Right ventricle myocardium inferior (tissue), 1 donor: ENCODE data around the gene CEND1. TPM values are rescaled to one million over a fixed set of nuclear protein-coding genes. Genes with fewer than 3 reads are reported as not detected.

Source experiments
- ATAC-seq: fragments of 200-7000 bp; cut with Tn5 transposase; one replicate; pipeline ENCODE4 v1.9.1; 2020; ENCODE audit warnings: mild to moderate bottlenecking, moderate library complexity
- DNase-seq: peaks from one replicate; pipeline ENCODE4 v3.0.0; 2021; ENCODE audit errors: missing footprints
- intact Hi-C: fragments of 100-400 bp; cut with DNase I; formaldehyde crosslinking; loops from one replicate; pipeline ENCODE4 v1.11.0; 2022
- total RNA-seq: library from RNA; stranded (reverse); fragmentation: NEBNext Ultra II Directional; extraction: Animal tissue kit (Norgen Biotek cat#: 25700); gene quantifications from one replicate; pipeline ENCODE4 v1.2.1, GENCODE V29; 2021
- donor health status: DM: no; HTN: yes; CAD: no; lungs with severe emphysema.

The CEND1 gene
- total RNA-seq, 1 donor from 2014 or later: not detected

DNA sequence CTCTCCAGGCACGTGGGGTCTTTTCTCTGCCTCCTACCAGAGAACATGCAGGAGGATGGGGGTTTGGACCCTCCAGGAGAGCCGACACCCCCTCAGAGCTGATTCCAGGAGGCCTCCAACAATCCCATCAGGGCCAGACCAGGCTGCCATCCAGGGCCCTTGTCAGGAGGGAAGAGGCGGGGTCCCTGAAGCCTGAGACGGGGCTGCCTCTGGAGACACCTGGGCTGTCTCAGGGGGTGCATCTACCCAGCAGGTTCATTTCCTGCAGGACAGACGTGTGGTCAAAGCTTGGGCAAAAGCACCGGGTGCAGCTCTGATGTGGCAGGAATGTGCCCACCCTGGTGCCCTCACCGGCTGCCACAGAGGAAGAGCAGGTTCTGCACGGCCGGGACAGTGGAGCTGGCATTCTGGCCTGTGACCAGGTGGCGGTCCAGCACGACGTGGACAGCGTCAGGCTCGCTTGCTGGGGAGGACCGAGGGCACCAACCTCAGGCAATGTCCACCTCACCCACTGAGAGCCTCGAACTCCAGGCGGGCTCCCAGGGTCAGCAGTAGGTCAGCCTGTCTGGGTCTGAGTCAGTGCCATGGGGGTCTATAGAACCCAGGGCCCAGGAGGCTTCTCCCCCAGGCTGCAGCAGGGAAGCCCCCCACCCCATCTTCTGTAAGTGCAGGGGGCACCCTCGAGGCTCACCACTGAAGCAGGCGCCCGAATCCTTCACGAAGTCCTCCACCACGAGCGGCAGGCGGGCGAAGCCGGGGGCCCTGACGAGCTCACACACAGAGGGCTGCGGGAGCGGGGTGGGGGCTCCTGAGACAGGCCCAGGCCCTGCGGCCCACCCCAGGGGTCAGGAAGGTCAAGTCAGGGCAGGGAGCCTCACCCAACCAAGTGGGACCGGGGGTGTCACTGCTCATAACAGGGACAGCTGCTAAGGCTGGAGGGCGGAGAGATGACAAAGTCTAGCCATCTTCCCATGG is 19.0 kb downstream of the CEND1 start:
- no peak for ATAC-seq
- DNase-seq: no peak
- intact Hi-C loops: no loop called here

DNA sequence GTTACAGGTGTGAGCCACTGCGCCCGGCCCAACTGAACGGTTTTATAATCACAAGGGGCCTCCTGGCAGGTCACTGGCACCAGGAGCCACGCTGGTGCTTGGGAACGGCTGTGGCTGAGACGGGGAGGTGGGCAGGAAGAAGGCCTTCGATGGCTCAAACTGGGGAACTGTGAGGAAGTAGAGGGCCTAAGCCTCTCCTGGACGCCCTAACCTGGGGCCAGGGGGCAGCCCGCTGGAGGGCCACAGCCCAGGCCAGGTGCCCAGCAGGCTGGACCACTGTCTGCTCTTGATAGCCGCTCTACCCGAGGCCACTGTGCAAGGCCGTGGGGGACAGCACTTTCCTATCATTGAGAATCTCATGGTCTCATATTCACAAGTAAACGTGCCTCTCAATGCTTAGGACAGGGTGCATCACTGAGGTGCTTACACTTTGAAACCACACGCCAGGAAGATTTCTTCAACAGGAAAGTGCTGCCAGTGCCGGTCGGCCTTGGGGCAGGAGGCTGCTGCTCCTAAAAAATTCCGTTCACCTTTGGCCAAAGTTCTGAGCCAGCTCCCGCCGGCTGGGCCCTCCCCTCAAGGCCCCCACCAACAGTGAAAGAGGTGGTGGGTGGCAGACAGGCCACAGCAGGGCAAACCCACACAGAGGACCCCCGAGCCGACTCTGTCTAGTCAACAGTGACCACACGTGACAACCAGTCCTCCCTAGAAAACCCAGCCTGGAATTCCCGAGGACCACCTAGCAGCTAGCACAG is 19.8 kb downstream of the CEND1 start:
- intact Hi-C loops: no loop called here
- DNase-seq (no peak), ATAC-seq (no peak)

DNA sequence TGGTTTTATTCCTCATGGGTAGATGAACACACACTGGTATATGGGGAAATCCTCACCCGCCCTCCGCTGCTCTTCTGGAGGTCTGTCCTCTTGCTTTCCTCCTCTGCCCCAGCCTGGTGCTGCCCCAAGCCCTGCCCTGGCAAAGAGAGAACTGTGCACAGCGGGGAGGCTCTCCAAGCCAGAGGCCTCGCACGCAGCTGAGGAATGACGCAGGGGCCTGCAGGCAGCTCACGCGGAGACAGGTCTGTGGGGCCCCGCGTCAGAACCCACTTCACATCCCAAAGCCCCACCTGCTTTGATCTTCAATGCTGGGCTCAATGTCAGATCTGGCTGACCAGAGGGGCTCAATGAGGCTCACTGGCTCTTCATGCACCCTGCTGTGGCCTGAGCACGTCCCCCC is 22.7 kb downstream of the CEND1 start:
- intact Hi-C loops: no loop called here
- DNase-seq: no peak
- ATAC-seq: no peak

DNA sequence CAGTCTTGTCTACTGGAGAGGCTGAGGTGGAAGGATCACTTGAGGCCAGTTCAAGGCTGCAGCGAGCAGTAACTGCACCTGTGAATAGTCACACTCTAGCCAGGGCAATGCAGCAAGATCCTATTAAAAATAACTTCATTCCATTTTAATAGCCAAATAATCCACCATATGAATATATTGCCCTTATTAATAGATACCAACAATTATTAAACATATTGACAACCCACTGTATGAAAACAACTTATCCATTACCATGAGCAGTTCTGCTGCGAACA is 23.0 kb downstream of the CEND1 start:
- intact Hi-C loops: no loop called here
- ATAC-seq: no peak
- no peak for DNase-seq

DNA sequence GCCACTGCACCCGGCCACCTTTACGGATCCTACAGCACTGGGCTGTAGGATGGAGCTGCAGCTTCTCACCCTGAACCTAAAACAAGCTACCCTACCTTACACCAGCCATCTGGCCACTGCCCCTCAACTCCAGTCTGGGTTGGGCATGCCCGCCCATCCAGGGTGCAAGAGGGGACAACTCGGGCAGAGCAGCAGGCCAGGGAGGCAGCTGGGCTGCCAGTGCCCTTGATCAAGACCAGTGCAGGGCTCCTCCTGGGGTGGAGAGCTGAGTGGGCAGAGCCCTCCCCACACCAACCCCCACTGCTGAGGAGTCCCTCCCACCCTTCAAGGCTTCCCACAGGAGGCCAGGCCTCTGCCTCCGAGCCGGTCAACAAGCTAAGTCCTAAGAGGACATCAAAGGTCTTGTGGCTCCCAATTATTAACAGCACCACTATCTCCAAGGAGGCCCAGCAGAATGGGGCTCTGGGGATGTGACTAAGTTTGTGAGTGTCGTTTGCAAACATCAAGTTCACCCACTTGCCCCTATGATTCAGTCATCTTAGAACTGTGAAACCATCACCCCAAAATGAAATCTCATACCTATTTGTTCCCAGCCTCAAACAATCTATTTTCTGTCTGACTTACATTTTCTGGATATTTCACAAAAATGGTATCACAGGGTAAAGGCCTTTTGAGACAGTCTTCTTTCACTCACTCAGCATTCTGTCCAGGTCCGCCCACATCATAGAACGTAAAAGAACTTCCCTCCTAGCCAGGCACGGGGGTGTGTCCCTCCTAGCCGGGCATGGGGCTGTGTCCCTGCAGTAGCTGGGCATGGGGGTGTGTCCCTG is 23.6 kb downstream of the CEND1 start:
- intact Hi-C loops: no loop called here
- DNase-seq: no peak
- ATAC-seq: no peak

DNA sequence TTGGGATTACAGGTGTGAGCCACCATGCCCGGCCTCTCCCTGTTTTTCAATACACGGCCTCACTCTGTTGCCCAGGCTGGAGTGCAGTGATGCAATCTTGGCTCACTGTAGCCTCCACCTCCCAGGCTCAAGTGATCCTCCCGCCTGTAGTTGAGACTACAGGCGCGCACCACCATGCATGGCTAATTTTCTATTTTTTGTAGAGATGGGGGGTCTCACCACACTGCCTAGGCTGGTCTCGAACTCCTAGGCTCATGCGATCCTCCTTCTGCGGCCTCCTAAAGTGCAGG is 24.1 kb downstream of the CEND1 start:
- DNase-seq (no peak), ATAC-seq (no peak)
- intact Hi-C loops: no loop called here

DNA sequence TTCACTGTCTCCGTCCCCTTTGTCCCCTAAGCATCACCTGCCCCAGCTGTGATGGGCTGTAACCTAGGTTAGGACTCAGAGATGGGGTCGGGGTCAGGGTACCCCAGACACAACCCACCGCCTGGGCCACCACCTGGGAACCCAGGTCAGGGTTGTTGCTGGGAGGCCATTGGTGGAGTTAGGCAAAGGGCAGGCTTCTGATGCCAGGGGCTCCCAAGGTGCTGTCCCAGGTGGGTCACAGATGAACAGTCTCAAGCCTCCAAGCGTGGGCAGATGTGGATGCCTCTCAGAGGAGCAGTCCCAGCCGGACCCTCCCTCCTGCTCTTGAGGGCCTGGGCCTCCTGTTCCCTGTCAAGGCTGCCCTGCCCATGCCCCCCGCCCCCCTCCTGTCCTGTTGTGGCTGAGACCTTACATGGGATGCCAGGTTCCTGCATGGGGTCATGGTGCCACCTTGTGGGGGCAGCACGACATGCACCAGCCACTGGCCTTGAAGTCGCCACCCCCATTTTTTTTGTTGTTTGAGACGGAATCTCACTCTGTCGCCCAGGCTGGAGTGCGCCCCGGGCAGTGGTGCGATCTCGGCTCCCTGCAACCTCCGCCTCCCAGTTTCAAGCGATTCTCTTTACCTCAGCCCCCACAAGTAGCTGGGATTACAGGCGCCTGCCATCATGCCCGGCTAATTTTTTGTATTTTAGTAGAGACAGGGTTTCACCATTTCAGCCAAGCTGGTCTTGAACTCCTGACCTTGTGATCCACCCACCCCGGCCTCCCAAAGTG is 24.7 kb downstream of the CEND1 start:
- peak; percentile 79 for ATAC-seq
- DNase-seq: peak; percentile 80
- intact Hi-C loops: no loop called here

DNA sequence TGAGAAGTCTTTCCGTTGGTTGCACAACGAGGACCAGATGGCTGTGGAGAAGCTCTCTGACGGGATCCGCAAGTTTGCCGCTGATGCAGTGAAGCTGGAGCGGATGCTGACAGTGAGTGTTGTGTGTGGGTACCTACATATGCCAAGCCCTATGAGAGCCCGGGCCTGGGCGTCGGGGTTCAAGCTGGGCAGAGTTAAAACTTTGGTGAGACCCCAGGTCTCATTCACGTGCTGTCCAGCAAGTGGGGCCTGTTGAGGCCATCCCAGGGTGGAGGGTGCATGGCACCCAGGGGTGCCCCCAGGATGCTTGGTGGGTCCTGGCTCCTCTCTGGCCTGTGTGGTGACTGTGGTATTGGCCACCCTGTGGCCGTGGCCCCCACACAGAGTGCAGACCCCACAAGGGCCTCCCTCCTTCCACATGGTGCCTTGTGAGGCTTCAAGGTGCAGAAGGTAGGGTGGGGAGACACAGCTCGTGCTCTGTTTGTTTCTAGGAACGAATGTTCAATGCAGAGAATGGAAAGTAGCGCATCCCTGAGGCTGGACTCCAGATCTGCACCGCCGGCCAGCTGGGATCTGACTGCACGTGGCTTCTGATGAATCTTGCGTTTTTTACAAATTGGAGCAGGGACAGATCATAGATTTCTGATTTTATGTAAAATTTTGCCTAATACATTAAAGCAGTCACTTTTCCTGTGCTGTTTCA is 25.4 kb downstream of the CEND1 start:
- DNase-seq (no peak), ATAC-seq (peak; percentile 2)
- intact Hi-C loops: no loop called here

DNA sequence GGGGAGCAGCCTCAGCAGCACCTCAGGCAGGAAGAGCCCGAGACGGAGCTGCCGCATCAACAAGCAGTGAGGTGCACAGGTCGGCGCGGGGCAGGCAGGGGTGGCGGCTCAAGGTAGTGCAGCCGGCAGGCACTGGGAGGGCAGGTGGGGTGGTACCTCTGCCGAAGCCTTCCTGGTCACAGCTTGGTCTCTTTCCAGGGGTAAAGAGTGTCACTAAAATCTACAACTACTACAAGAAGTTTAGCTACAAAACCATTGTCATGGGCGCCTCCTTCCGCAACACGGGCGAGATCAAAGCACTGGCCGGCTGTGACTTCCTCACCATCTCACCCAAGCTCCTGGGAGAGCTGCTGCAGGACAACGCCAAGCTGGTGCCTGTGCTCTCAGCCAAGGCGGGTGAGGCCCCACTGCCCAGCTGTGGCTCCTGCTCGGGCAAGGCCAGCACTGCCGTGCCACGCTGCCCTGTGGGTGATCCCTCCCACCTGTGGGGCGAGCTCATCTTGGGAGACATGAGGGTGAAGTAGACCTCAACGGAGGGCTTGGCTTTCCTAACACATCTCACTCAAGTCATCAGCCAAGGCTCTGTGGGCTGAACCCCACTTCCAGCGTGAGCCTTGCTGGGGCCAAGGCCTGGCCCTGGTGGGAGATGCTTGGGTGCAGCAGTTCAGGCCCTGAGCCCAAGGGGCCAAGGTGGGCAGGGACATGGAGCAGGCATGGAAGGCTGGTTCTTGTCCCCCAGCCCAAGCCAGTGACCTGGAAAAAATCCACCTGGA is 26.2 kb downstream of the CEND1 start:
- intact Hi-C loops: no loop called here
- DNase-seq (no peak), ATAC-seq (no peak)

DNA sequence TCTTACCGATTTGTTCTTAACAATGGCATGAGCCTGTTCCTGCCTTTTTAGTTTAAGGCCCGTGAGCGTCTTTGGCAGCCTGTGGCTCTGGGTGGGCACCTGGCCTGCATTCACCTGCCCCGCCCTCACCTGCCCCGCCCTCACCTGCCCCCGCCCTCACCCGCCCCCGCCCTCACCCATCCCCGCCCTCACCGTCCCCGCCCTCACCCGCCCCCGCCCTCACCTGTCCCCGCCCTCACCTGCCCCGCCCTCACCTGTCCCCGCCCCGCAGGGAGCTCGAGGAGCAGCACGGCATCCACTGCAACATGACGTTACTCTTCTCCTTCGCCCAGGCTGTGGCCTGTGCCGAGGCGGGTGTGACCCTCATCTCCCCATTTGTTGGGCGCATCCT is 26.8 kb downstream of the CEND1 start:
- DNase-seq (no peak), ATAC-seq (no peak)
- intact Hi-C loops: no loop called here

DNA sequence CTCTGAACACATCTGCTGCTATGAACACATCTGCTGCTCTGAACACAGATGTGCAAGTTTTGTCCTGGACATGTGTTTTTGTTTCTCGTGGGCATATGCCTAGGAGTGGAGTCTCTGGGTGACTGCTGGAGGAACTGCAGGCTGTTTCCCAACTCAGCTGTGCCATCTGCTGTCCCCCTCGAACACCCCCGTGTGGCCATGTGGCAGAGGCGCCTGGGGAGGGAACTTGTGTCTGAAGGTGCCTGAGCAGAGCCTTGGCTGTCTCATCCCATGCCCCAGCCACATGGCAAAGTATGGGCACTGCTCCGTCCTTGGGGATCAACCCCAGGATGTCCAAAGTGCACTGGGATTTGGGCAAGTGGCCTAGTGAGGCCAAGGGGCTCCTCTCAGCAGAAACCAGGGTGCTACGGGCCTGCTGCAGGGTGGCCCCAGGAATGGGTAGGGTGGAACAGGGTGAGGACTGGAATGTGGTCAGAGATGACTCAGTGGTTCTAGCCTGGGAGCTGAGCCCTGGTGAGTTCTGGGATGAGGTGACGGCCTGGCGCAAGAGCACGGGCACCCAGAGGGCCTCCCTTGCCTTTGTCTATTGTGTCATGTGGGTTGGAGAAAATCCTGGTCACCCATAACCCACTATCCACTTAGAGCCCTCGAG is 27.3 kb downstream of the CEND1 start:
- ATAC-seq (no peak), DNase-seq (no peak)
- intact Hi-C loops: no loop called here

DNA sequence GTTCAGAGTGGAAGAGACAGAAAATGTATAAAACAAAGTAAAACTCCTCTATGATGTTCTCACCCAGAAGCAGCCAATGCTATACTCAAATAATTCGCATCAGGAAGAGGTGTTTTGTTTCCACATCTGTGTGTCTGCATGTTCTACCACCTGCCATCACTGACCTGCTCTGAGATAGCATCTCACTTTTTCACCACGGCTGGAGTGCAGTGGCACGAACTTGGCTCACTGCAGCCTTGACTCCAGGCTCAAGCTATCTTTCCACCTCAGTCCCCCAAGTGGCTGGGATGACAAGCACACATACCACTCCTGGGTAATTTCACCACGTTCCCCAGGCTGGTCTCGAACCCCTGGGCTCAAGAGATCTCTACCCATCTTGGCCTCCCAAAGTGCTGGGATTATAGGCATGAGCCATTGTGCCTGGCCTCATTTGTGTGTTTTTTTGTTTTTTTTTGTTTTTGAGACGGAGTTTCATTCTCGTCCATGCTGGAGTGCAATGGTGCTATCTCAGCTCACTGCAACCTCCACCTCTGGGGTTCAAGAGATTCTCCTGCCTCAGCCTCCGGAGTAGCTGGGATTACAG is 28.3 kb downstream of the CEND1 start:
- intact Hi-C loops: no loop called here
- DNase-seq (no peak), ATAC-seq (no peak)

DNA sequence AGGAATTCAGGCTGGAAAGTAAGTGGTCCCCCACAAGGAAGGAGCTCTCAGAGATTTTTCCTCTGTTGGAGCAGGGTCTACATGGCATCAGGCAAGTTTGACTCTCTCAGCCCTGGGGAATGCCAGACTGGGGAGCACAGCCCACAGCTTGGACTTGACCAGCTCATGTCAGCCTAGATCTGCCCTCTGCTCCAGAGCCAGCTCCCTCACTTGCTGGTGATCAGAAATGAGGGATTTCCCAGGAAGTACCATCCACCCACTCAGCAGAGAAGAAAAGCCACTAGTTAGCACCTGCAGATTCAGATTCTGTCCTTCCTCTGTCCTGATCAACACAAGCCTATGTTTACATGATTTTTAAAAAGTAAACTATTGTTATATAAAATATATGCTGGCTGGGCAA is 29.7 kb downstream of the CEND1 start:
- intact Hi-C loops: no loop called here
- DNase-seq (no peak), ATAC-seq (no peak)

DNA sequence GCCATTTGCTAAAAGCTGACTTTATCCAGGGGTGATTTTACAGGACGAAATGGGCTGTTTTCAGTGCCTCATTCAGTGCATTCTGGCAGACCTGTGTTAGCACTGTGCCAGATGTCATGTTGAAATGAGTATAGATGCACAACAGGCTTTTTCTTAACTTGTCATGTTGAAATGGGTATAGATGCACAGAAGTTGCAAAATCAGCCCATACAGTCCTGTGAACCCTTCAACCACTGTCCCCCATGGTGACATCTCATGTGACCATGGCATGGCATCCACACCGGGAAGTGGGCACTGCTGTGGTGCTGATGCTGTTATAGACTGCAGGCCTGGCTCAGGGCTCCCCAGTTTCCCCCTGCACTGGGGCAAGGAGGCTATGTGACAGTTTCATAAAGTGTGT is 40.2 kb downstream of the CEND1 start:
- ATAC-seq (no peak), DNase-seq (no peak)
- intact Hi-C loops: no loop called here

DNA sequence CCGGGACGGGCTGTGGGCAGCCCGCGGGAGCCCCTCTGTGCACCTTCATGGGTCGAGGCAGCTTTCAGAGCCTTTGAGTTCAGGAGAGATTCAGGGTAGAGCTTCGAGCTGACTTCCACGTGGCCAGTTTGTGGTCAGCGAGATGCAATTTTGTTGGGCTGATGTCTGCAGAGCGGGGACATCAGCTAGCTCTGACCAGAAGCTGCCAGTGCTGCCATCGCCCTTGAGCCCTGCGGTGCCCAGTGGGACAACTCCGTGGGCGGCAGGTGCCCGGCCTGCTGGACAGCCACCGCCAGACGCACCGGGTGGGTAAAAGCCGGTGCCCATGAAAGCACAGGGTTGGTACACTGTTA is 41.9 kb downstream of the CEND1 start:
- intact Hi-C loops: no loop called here
- no peak for ATAC-seq
- no peak for DNase-seq

DNA sequence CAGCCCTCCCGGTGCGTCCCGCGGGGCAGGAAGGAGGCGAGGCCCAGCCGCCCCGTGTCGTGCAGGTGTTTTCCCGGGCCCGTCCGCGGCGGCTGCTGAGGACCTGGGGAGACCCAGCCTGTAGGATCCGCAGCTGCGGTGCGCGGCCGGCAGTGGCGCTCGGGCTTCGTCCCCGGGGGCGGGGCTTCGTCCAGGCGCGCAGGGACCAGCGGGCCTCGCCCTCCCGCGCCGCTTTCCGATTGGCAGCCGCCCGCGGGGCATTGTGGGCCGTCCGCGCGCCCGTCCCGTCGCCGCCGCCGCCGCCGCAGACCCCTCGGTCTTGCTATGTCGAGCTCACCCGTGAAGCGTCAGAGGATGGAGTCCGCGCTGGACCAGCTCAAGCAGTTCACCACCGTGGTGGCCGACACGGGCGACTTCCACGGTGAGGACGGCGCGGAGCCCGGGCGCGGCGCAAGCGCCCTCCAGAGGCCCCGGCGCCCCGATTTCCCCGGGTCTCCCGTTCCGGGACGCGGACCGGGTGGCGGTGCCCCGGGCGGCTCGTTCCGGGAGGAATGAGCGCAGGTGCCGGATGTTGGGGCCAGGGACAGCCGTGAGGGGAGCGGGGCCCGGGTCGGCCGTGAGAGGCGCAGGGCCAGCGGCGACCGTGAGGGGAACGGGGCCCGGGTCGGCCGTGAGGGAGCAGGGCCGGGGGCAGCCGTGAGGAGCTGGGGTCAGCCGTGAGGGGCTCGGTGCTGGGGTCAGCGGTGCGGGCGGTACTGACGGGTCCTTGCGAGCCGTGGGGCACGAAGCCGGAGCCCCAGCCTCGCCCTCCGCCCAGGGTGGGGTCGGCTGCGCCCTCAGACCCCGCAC is 42.5 kb downstream of the CEND1 start, which contains the start of gene TALDO1:
Gene TALDO1, plus strand, starts transcription at position 307 of the 849 bp plus-strand sequence. Its CDS starts 18 bp downstream, at position 325.
- intact Hi-C loops: no loop called here
- peak; percentile 96 for DNase-seq
- peak; percentile 99 for ATAC-seq
